Nephron progenitor cell (in vitro differentiated cells): ENCODE data around the gene BANP.
A peak's percentile ranks its signal among the peaks of the same experiment; 100 is the strongest.

Source experiments
- DNase-seq: peaks from one replicate; pipeline ENCODE4 v3.0.0; 2021
- H3K27ac Mint-ChIP-seq: 2 replicates; pipeline ENCODE4 v1.8.0; 2021; ENCODE audit warnings: mild to moderate bottlenecking, moderate library complexity, mixed read lengths
- H3K27me3 Mint-ChIP-seq: 2 replicates; pipeline ENCODE4 v1.8.0; 2021; ENCODE audit warnings: mild to moderate bottlenecking, low read depth, mixed read lengths; ENCODE audit not compliant: poor library complexity
- H3K36me3 Mint-ChIP-seq: 2 replicates; pipeline ENCODE4 v1.8.0; 2021; ENCODE audit warnings: low read depth, mixed read lengths
- H3K4me1 Mint-ChIP-seq: 2 replicates; pipeline ENCODE4 v1.8.0; 2021; ENCODE audit warnings: mixed read lengths
- H3K4me3 Mint-ChIP-seq: 2 replicates; pipeline ENCODE4 v1.8.0; 2021; ENCODE audit warnings: mild to moderate bottlenecking, moderate library complexity, mixed read lengths
- H3K9me3 Mint-ChIP-seq: 2 replicates; pipeline ENCODE4 v1.8.0; 2021; ENCODE audit warnings: mild to moderate bottlenecking, moderate library complexity, mixed read lengths
- CTCF ChIP-seq: fragments of 200-600 bp; sonication (generic); IDR thresholded peaks from 2 replicates; pipeline ENCODE4 v1.5.0; 2021; ENCODE audit warnings: antibody characterized with exemption

Gene BANP

DNA sequence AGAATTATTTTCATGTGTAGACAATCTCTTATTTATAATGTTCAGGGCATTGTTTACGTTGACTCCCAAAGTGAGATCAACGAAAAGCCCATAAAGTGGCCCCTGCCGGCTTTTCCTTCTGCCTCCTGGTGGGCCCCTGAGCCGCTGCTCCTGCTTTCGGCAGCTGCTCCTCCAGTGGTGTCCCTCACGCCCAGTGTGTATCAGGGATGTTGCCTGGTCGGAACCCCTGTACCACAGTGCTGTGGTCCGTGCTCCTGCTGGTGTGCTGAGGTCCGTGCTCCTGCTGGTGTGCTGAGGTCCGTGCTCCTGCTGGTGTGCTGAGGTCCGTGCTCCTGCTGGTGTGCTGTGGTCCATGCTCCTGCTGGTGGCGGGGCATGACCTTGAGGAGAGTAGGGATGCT, 107.6 kb downstream of the BANP start:
- Mint-ChIP-seq H3K36me3 (peaks cover 5% of the 10 kb centered on the region), H3K27ac (no peak overlapping the region), H3K4me3 (no peak overlapping the region), H3K27me3 (no peaks in the 10 kb centered on the region), H3K9me3 (no peaks in the 10 kb centered on the region), H3K4me1 (peaks cover 24% of the 10 kb centered on the region)
- TF ChIP-seq CTCF, result no peak
- DNase-seq, result no peak

DNA sequence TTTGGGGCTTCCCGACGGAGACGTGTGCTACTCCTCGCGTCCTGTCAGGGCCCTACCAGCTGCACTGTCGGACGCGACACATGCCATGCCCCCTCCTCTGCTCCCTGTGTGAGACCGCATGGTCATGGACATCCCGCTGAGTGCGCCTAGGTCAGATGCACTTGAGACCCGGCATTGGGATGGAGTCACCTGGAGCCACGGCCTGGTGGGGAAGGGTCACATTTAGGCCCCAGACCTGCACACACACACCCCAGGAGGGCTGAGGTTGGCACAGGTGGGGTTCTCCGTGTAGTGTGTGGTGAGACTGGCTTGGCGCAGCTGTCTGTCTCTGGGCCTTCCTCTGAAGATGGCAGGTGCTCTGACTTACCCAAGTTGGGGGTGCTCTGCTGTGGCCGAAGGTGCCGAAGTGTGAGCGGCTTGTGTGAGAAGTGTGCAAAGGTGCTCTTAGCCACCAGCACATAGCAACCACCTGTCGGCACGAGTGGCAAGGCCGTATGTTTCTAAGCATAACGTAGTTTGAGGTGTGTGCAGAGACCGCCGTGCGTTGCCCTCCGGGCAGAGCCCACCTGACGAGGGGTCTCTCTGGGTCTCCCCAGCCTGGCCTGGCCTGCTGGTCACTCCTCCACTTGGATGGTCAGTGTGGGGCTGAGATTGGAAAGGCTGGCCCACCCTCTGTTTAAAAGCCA, 108.6 kb downstream of the BANP start:
- Mint-ChIP-seq H3K27ac (no peak overlapping the region), H3K4me3 (no peak overlapping the region), H3K9me3 (no peaks in the 10 kb centered on the region), H3K4me1 (peaks cover 24% of the 10 kb centered on the region), H3K36me3 (peaks cover 6% of the 10 kb centered on the region), H3K27me3 (no peaks in the 10 kb centered on the region)
- TF ChIP-seq CTCF, result no peak
- DNase-seq, result no peak

- Mint-ChIP-seq H3K27me3 (no peaks in the 10 kb centered on the region), H3K9me3 (no peaks in the 10 kb centered on the region), H3K27ac (peak overlapping the region; percentile 72), H3K36me3 (peaks cover 6% of the 10 kb centered on the region), H3K4me3 (no peak overlapping the region), H3K4me1 (peaks cover 24% of the 10 kb centered on the region)
- no peak for DNase-seq
- TF ChIP-seq CTCF, result no peak
These were observed 109.4 kb downstream of the BANP start for GRCh38 chr16:88060524-88061219.

GRCh38 chr16:88061346-88062110, 110.3 kb downstream of the BANP start:
- peaks cover 6% of the 10 kb centered on the region for H3K36me3 Mint-ChIP-seq
- H3K27me3 Mint-ChIP-seq, result no peaks in the 10 kb centered on the region
- H3K27ac Mint-ChIP-seq, result peak overlapping the region; percentile 72
- no peak for DNase-seq
- H3K4me1 Mint-ChIP-seq, result peaks cover 24% of the 10 kb centered on the region
- H3K9me3 Mint-ChIP-seq, result no peaks in the 10 kb centered on the region
- no peak overlapping the region for H3K4me3 Mint-ChIP-seq
- TF ChIP-seq CTCF, result no peak

GRCh38 chr16:88062341-88063210, 111.3 kb downstream of the BANP start:
- peak; percentile 37 for DNase-seq
- H3K9me3 Mint-ChIP-seq, result no peaks in the 10 kb centered on the region
- no peak overlapping the region for H3K4me3 Mint-ChIP-seq
- no peaks in the 10 kb centered on the region for H3K27me3 Mint-ChIP-seq
- H3K36me3 Mint-ChIP-seq, result peaks cover 6% of the 10 kb centered on the region
- TF ChIP-seq CTCF, result no peak
- H3K4me1 Mint-ChIP-seq, result peaks cover 24% of the 10 kb centered on the region
- peak overlapping the region; percentile 72 for H3K27ac Mint-ChIP-seq
